Fibroblast of lung (primary cell): Measurements from ENCODE around the gene FBXL17. TPM values are rescaled to one million over a fixed set of nuclear protein-coding genes. Genes with fewer than 3 reads are reported as not detected.

ENCODE experiments used
- DNase-seq, 2 donors: peaks; one replicate each; pipeline versions ENCODE4 v3.0.0 to v3.0.0-alpha.2; 2010; ENCODE audit warnings: low read depth in 2 of 2
- H2AFZ ChIP-seq: 2 replicates; pipeline ENCODE4 v1.5.1; 2012; ENCODE audit warnings: low read length, control low read depth, inconsistent platforms
- H3K27ac ChIP-seq: 2 replicates; pipeline ENCODE4 v1.5.1; 2011; ENCODE audit warnings: low read length, control low read depth; ENCODE audit not compliant: insufficient read depth
- H3K27me3 ChIP-seq: 2 replicates; pipeline ENCODE4 v1.5.1; 2011; ENCODE audit warnings: mild to moderate bottlenecking, low read length; ENCODE audit not compliant: control insufficient read depth, insufficient read depth
- H3K36me3 ChIP-seq: 2 replicates; pipeline ENCODE4 v1.5.1; 2011; ENCODE audit warnings: low read length; ENCODE audit not compliant: control insufficient read depth, insufficient read depth
- H3K4me1 ChIP-seq: 2 replicates; pipeline ENCODE4 v1.5.1; 2011; ENCODE audit warnings: low read length; ENCODE audit not compliant: control insufficient read depth, insufficient read depth; ENCODE audit errors: extremely low read depth
- H3K4me2 ChIP-seq: 2 replicates; pipeline ENCODE4 v1.5.1; 2011; ENCODE audit warnings: low read length, control low read depth; ENCODE audit not compliant: insufficient read depth; ENCODE audit errors: extremely low read depth
- H3K4me3 ChIP-seq, 4 experiments: fragments of 200-600 bp in 1 of 4; sonication (generic) in 1 of 4; replicated peaks in 1 of 4; 2 replicates each; pipeline ENCODE4 v1.5.1; 2011 to 2016; ENCODE audit warnings: low read length in 4 of 4, low read depth in 3 of 4, mild to moderate bottlenecking in 3 of 4, control low read depth in 2 of 4, inconsistent platforms in 1 of 4, mixed read lengths in 1 of 4; ENCODE audit not compliant: insufficient read depth in 1 of 4; ENCODE audit errors: control extremely low read depth in 1 of 4
- H3K79me2 ChIP-seq: 2 replicates; pipeline ENCODE4 v1.5.1; 2012; ENCODE audit warnings: mild to moderate bottlenecking, low read length, inconsistent platforms; ENCODE audit not compliant: control insufficient read depth, insufficient read depth
- H3K9ac ChIP-seq: 2 replicates; pipeline ENCODE4 v1.5.1; 2011; ENCODE audit warnings: mild to moderate bottlenecking, low read length, control low read depth; ENCODE audit not compliant: insufficient read depth
- H3K9me3 ChIP-seq: 2 replicates; pipeline ENCODE4 v1.5.1; 2012; ENCODE audit warnings: low read depth, low read length; ENCODE audit not compliant: control insufficient read depth, insufficient read depth
- H4K20me1 ChIP-seq: 2 replicates; pipeline ENCODE4 v1.5.1; 2011; ENCODE audit warnings: low read length; ENCODE audit not compliant: control insufficient read depth, insufficient read depth; ENCODE audit errors: extremely low read depth
- CTCF ChIP-seq, 2 donors: IDR thresholded peaks in 1 of 2; conservative IDR thresholded peaks in 1 of 2; 1 replicate in 1 of 2; 2 replicates in 1 of 2; pipeline ENCODE4 v1.5.1; 2011 to 2012; ENCODE audit warnings: low read length in 2 of 2, control low read depth in 1 of 2, inconsistent platforms in 1 of 2, low read depth in 1 of 2, mild to moderate bottlenecking in 1 of 2
- EZH2 ChIP-seq: IDR thresholded peaks from 2 replicates; pipeline ENCODE4 v1.5.1; 2012; ENCODE audit warnings: low read length, control low read depth, mild to moderate bottlenecking; ENCODE audit errors: missing control alignments
- polyA plus RNA-seq, 2 donors: library from polyadenylated mRNA; depleted of rRNA in 1 of 2; stranded (reverse) in 1 of 2; unstranded in 1 of 2; fragments of >200 nt; gene quantifications; 2 replicates each; pipeline ENCODE4 v1.2.1, GENCODE V29; 2011 to 2012; ENCODE audit warnings: missing spikeins in 1 of 2
- total RNA-seq: library from RNA; depleted of rRNA; stranded (reverse); fragments of >200 nt; gene quantifications from 2 replicates; pipeline ENCODE4 v1.2.1, GENCODE V29; 2014

FBXL17 gene
- total and polyA plus RNA-seq, 2 donors (not counting 1 experiment from before 2014, with no cell fraction given): 7.1 to 8.3 TPM

- TF ChIP-seq CTCF (conservative IDR thresholded peaks at IDR 0.05 in 1 of 2, IDR thresholded peaks at IDR 0.05 in 1 of 2; ENCODE audit: low read depth in 1 of 2, low read length in 2 of 2) (no peak), EZH2 (no peak)
- peak overlapping the region; percentile 79 for H2AFZ ChIP-seq
- H3K9me3 ChIP-seq: no peaks in the 10 kb centered on the region
- no peaks in the 10 kb centered on the region for H3K4me1 ChIP-seq
- H3K4me3 ChIP-seq: peak overlapping the region; percentile 69 to 91 (median 82)
- H3K79me2 ChIP-seq: no peaks in the 10 kb centered on the region
- H3K27ac ChIP-seq: peak overlapping the region; percentile 97
- H3K9ac ChIP-seq: peak overlapping the region; percentile 98
- H4K20me1 ChIP-seq: no peaks in the 10 kb centered on the region
- H3K27me3 ChIP-seq: no peaks in the 10 kb centered on the region
- H3K36me3 ChIP-seq: no peaks in the 10 kb centered on the region
- peak overlapping the region; percentile 81 for H3K4me2 ChIP-seq
- no peak for DNase-seq
Measured at GRCh38 chr5:108382784-108383330, 959 bp upstream of the FBXL17 start.

GRCh38 chr5:108381350-108381953 lies 446 bp downstream of the FBXL17 start:
- H3K4me1 ChIP-seq: no peaks in the 10 kb centered on the region
- H3K36me3 ChIP-seq: no peaks in the 10 kb centered on the region
- no peaks in the 10 kb centered on the region for H3K79me2 ChIP-seq
- peak overlapping the region; percentile 73 for H2AFZ ChIP-seq
- no peaks in the 10 kb centered on the region for H3K27me3 ChIP-seq
- no peaks in the 10 kb centered on the region for H4K20me1 ChIP-seq
- peak overlapping the region; percentile 97 for H3K27ac ChIP-seq
- H3K9me3 ChIP-seq: no peaks in the 10 kb centered on the region
- H3K4me3 ChIP-seq: peak overlapping the region; percentile 50 to 85 (median 74)
- peak; percentile 61 to 72 for DNase-seq
- peak overlapping the region; percentile 81 for H3K4me2 ChIP-seq
- TF ChIP-seq EZH2 (no peak), CTCF (conservative IDR thresholded peaks at IDR 0.05 in 1 of 2, IDR thresholded peaks at IDR 0.05 in 1 of 2; ENCODE audit: low read depth in 1 of 2, low read length in 2 of 2) (no peak)
- H3K9ac ChIP-seq: peak overlapping the region; percentile 98

- TF ChIP-seq CTCF (conservative IDR thresholded peaks at IDR 0.05 in 1 of 2, IDR thresholded peaks at IDR 0.05 in 1 of 2; ENCODE audit: low read depth in 1 of 2, low read length in 2 of 2) (no peak), EZH2 (no peak)
- Histone ChIP-seq H3K36me3 (no peaks in the 10 kb centered on the region), H4K20me1 (no peaks in the 10 kb centered on the region), H3K27ac (peak overlapping the region; percentile 97), H3K4me1 (no peaks in the 10 kb centered on the region), H3K9ac (peak overlapping the region; percentile 98), H2AFZ (peak overlapping the region; percentile 50), H3K4me2 (peak overlapping the region; percentile 85), H3K79me2 (no peaks in the 10 kb centered on the region), H3K9me3 (no peaks in the 10 kb centered on the region), H3K4me3 (peak overlapping the region; percentile 69 to 85 (median 78)), H3K27me3 (no peaks in the 10 kb centered on the region)
- DNase-seq: peak; percentile 27 to 32
Measured at GRCh38 chr5:108380531-108381349, 1.2 kb downstream of the FBXL17 start.
